ENCODE results near the gene MDM1.

MDM1 gene

GRCh38 chr12:68331500-68331868 is 678 bp downstream of the MDM1 start:
- no peak for DNase-seq (ENCODE audit: low spot score)
- TF ChIP-seq CTCF (IDR thresholded peaks at IDR 0.05; ENCODE audit: extremely low read depth, insufficient read depth, missing control alignments): no peak
- in situ Hi-C loops (cut with MboI; ENCODE audit: low pct_unique_long_range_greater_than_20kb, low sequenced_read_pairs, unreplicated experiment): no loop called here

DNA sequence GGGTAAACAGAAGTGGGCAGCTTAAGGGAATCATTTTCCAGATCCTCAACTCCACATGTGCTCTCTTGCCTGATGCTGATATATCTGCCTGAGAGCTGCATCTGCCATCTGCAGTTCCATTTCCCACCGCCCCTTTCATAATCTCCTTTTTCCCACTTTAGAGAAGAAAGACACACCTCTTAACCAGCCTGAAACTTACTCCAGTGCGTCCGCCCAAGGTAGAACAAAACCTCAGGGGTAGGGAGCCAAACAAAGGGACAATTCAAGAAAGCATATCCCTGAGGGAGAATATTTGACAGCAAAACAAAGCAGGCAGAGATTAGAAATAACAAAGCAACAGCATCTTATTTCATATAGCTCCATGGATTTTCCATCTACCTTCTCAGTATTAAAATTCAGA is 4.3 kb downstream of the MDM1 start:
- no peak for TF ChIP-seq CTCF (IDR thresholded peaks at IDR 0.05; ENCODE audit: extremely low read depth, insufficient read depth, missing control alignments)
- no peak for DNase-seq (ENCODE audit: low spot score)
- in situ Hi-C loops (cut with MboI; ENCODE audit: low pct_unique_long_range_greater_than_20kb, low sequenced_read_pairs, unreplicated experiment): no loop called here

GRCh38 chr12:68326716-68327115 is 5.4 kb downstream of the MDM1 start:
- no peak for DNase-seq (ENCODE audit: low spot score)
- TF ChIP-seq CTCF (IDR thresholded peaks at IDR 0.05; ENCODE audit: extremely low read depth, insufficient read depth, missing control alignments): no peak
- in situ Hi-C loops (cut with MboI; ENCODE audit: low pct_unique_long_range_greater_than_20kb, low sequenced_read_pairs, unreplicated experiment): no loop called here

DNA sequence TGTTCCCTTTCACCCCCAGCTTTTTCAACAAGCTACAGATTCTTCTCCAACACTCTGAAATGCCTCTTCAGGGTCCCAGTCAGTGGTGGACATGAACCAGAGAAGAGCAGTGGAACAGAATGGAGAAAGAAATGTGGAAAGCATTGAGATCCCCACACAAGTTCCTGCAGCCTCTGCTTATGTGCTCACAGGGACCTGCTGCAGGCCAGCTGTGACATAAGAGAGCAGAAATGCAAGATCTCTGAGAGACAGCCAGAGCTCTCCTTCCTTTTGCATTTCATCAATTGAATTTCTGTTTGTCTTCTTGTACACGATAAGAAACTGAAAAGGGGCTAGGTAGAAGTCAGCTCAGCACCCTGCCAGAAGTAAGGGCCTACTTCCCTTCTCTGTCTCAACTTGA is 6.2 kb downstream of the MDM1 start:
- DNase-seq (ENCODE audit: low spot score): no peak
- in situ Hi-C loops (cut with MboI; ENCODE audit: low pct_unique_long_range_greater_than_20kb, low sequenced_read_pairs, unreplicated experiment): no loop called here
- TF ChIP-seq CTCF (IDR thresholded peaks at IDR 0.05; ENCODE audit: extremely low read depth, insufficient read depth, missing control alignments): no peak

DNA sequence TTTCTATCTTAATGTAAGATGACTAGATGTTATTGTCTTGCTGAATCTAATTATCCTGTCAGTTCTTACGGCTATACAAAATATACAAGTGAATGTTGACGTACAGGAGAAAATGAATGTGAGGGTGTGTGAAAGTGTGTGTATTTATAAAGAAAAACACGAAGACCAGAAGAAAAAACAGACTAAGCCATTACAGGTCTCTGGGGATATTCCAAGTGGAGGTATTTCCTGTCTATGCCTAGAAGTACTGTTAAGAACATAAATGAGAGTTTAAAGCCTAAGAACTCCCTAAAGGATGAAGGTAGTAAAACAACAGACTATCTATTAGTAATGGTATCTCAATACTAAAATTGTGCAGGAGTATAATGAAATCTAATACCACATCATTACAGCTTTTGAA is 7.6 kb downstream of the MDM1 start:
- TF ChIP-seq CTCF (IDR thresholded peaks at IDR 0.05; ENCODE audit: extremely low read depth, insufficient read depth, missing control alignments): no peak
- in situ Hi-C loops (cut with MboI; ENCODE audit: low pct_unique_long_range_greater_than_20kb, low sequenced_read_pairs, unreplicated experiment): loop anchor here (25.0 kb wide), 1 partner anchor 287 kb away; no protein-coding TSS in a partner anchor

GRCh38 chr12:68321140-68321539 is 11.0 kb downstream of the MDM1 start:
- in situ Hi-C loops (cut with MboI; ENCODE audit: low pct_unique_long_range_greater_than_20kb, low sequenced_read_pairs, unreplicated experiment): loop anchor here (25.0 kb wide), 1 partner anchor 284 kb away; no protein-coding TSS in a partner anchor
- DNase-seq (ENCODE audit: low spot score): no peak
- no peak for TF ChIP-seq CTCF (IDR thresholded peaks at IDR 0.05; ENCODE audit: extremely low read depth, insufficient read depth, missing control alignments)

More for the DNA sequence above, 7.6 kb downstream of the MDM1 start:
- no peak for DNase-seq (ENCODE audit: low spot score)
